Liver (tissue), 3 donors: Measurements from ENCODE around the gene CHST4.

Source experiments
- ATF3 ChIP-seq: IDR thresholded peaks from 2 replicates; pipeline ENCODE4 v1.6.1; 2016; ENCODE audit warnings: antibody characterized with exemption
- EGR1 ChIP-seq, 2 donors: IDR thresholded peaks; 2 replicates each; pipeline ENCODE4 v1.6.1; 2016 to 2018; ENCODE audit warnings: antibody characterized with exemption in 2 of 2, low read depth in 2 of 2
- FOXA2 ChIP-seq: IDR thresholded peaks from 2 replicates; pipeline ENCODE4 v1.6.1; 2016; ENCODE audit warnings: antibody characterized with exemption
- JUND ChIP-seq, 2 donors: IDR thresholded peaks; 2 replicates each; pipeline ENCODE4 v1.6.1; 2016; ENCODE audit warnings: antibody characterized with exemption in 2 of 2
- NR2F2 ChIP-seq: IDR thresholded peaks from 2 replicates; pipeline ENCODE4 v1.6.1; 2016; ENCODE audit warnings: antibody characterized with exemption
- RXRA ChIP-seq, 2 donors: IDR thresholded peaks; 2 replicates each; pipeline ENCODE4 v1.6.1; 2017 to 2018; ENCODE audit warnings: antibody characterized with exemption in 2 of 2, mild to moderate bottlenecking in 1 of 2
- SP1 ChIP-seq: IDR thresholded peaks from 2 replicates; pipeline ENCODE4 v1.6.1; 2018; ENCODE audit warnings: antibody characterized with exemption, mild to moderate bottlenecking
- TAF1 ChIP-seq: conservative IDR thresholded peaks from 2 replicates; pipeline ENCODE4 v1.6.1; 2016; ENCODE audit warnings: antibody characterized with exemption, mild to moderate bottlenecking
- TF ChIP-seq, protein P1 (sequence below): fragments of 150-350 bp; IDR thresholded peaks from 2 replicates; pipeline ENCODE4 v1.5.1; 2017; ENCODE audit warnings: improper control_type of control experiment, low read depth, low read length; ENCODE audit not compliant: missing input control
- TF ChIP-seq, protein P2 (sequence below): IDR thresholded peaks from 2 replicates; pipeline ENCODE4 v1.6.1; 2016; ENCODE audit warnings: antibody characterized with exemption
- donor health status: healthy.
- donor health status: healthy.

DNA sequence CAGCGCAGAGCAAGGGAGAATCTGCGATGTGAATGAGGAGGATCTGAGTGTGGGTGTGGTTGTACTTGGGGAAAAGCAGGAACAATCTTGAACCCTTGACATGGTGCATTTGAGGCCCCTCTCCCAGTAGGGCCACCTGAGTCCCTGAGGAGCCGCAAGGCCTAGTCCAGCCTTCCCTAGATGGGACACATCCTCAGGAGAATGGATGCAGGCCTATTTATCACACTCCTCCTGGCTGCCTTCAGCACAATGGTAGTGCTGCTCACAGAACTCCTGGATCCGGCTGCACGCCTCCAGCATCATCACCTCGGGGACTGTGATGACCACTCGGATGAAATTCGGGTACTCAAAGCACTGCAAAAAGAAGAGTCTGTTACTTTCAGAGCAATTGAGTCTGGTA lies 41.7 kb downstream of the CHST4 start:
- TF ChIP-seq, protein P1, sequence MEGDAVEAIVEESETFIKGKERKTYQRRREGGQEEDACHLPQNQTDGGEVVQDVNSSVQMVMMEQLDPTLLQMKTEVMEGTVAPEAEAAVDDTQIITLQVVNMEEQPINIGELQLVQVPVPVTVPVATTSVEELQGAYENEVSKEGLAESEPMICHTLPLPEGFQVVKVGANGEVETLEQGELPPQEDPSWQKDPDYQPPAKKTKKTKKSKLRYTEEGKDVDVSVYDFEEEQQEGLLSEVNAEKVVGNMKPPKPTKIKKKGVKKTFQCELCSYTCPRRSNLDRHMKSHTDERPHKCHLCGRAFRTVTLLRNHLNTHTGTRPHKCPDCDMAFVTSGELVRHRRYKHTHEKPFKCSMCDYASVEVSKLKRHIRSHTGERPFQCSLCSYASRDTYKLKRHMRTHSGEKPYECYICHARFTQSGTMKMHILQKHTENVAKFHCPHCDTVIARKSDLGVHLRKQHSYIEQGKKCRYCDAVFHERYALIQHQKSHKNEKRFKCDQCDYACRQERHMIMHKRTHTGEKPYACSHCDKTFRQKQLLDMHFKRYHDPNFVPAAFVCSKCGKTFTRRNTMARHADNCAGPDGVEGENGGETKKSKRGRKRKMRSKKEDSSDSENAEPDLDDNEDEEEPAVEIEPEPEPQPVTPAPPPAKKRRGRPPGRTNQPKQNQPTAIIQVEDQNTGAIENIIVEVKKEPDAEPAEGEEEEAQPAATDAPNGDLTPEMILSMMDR = no peak
- TF ChIP-seq FOXA2 (no peak), SP1 (no peak), EGR1 (IDR thresholded peaks at IDR 0.05; ENCODE audit: low read depth in 2 of 2) (no peak), NR2F2 (no peak), TAF1 (no peak), ATF3 (no peak), JUND (IDR thresholded peaks at IDR 0.05) (no peak), RXRA (IDR thresholded peaks at IDR 0.05) (no peak)
- TF ChIP-seq, protein P2, sequence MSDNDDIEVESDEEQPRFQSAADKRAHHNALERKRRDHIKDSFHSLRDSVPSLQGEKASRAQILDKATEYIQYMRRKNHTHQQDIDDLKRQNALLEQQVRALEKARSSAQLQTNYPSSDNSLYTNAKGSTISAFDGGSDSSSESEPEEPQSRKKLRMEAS = no peak
